ENCODE data around the gene RAB4A. TPM values are rescaled to one million over a fixed set of nuclear protein-coding genes. Genes with fewer than 3 reads are reported as not detected.

Gene RAB4A
- total RNA-seq, 3 donors from 2014 or later, result 27.5 to 47.8 (median 42.1) TPM

- Histone ChIP-seq H3K27me3 (no peaks in the 10 kb centered on the region), H3K27ac (peak overlapping the region; percentile 64 to 96), H3K4me1 (peaks cover 5 to 18% of the 10 kb centered on the region in 2 donors), H3K36me3 (no peaks in the 10 kb centered on the region), H3K9me3 (no peaks in the 10 kb centered on the region), H3K4me3 (no peak overlapping the region)
- peak in 1 of 2 donors; percentile 65 for DNase-seq (ENCODE audit: low spot score in 2 of 2)
- intact Hi-C loops (cut with DNase I; ENCODE audit: low total_unique reads), result no loop called here
- TF ChIP-seq CTCF (IDR thresholded peaks at IDR 0.05) (no peak), POLR2AphosphoS5 (IDR thresholded peaks at IDR 0.05) (no peak), POLR2A (IDR thresholded peaks at IDR 0.05) (no peak)
These were observed 45.6 kb upstream of the RAB4A start for GRCh38 chr1:229225331-229225782.

GRCh38 chr1:229226796-229227195 is 44.1 kb upstream of the RAB4A start:
- Histone ChIP-seq H3K4me3 (no peak overlapping the region), H3K9me3 (no peaks in the 10 kb centered on the region), H3K27me3 (no peaks in the 10 kb centered on the region), H3K36me3 (no peaks in the 10 kb centered on the region), H3K27ac (peak overlapping the region; percentile 23 to 96), H3K4me1 (peaks cover 15 to 17% of the 10 kb centered on the region in 2 donors)
- intact Hi-C loops (cut with DNase I; ENCODE audit: low total_unique reads), result loop anchor here (2.0 kb wide), 1 partner anchor 50 kb away; no protein-coding TSS in a partner anchor
- no peak for DNase-seq (ENCODE audit: low spot score in 2 of 2)
- TF ChIP-seq POLR2A (IDR thresholded peaks at IDR 0.05) (no peak), POLR2AphosphoS5 (IDR thresholded peaks at IDR 0.05) (no peak), CTCF (IDR thresholded peaks at IDR 0.05) (no peak)

- intact Hi-C loops (cut with DNase I; ENCODE audit: low total_unique reads), result loop anchor here (2.0 kb wide), 1 partner anchor 49 kb away; no protein-coding TSS in a partner anchor
- Histone ChIP-seq H3K9me3 (no peaks in the 10 kb centered on the region), H3K27ac (peak overlapping the region; percentile 23 to 96), H3K27me3 (no peaks in the 10 kb centered on the region), H3K36me3 (no peaks in the 10 kb centered on the region), H3K4me1 (peaks cover 15 to 17% of the 10 kb centered on the region in 2 donors), H3K4me3 (no peak overlapping the region)
- TF ChIP-seq POLR2AphosphoS5 (IDR thresholded peaks at IDR 0.05), result peak in 2 of 3 donors; percentile 43 to 70
- TF ChIP-seq CTCF (IDR thresholded peaks at IDR 0.05), result peak; percentile 81 to 93 (median 91)
- no peak for TF ChIP-seq POLR2A (IDR thresholded peaks at IDR 0.05)
- DNase-seq (ENCODE audit: low spot score in 2 of 2), result peak; percentile 86 to 88
These were observed 43.5 kb upstream of the RAB4A start for GRCh38 chr1:229227298-229227919.

- H3K27me3 ChIP-seq, result no peaks in the 10 kb centered on the region
- intact Hi-C loops (cut with DNase I; ENCODE audit: low total_unique reads), result no loop called here
- no peaks in the 10 kb centered on the region for H3K36me3 ChIP-seq
- H3K4me1 ChIP-seq, result peaks cover 15 to 17% of the 10 kb centered on the region in 2 donors
- no peak for DNase-seq (ENCODE audit: low spot score in 2 of 2)
- no peak for TF ChIP-seq POLR2AphosphoS5 (IDR thresholded peaks at IDR 0.05)
- H3K27ac ChIP-seq, result peak overlapping the region; percentile 96 to 97
- H3K9me3 ChIP-seq, result no peaks in the 10 kb centered on the region
- H3K4me3 ChIP-seq, result no peak overlapping the region
These were observed 42.4 kb upstream of the RAB4A start for GRCh38 chr1:229228522-229228921.

- Histone ChIP-seq H3K9me3 (no peaks in the 10 kb centered on the region), H3K4me1 (peaks cover 14 to 15% of the 10 kb centered on the region in 2 donors), H3K4me3 (peak overlapping the region in 2 of 3 donors; percentile 19 to 55), H3K36me3 (no peaks in the 10 kb centered on the region), H3K27me3 (no peaks in the 10 kb centered on the region), H3K27ac (peak overlapping the region; percentile 96 to 97)
- peak; percentile 70 to 94 for DNase-seq (ENCODE audit: low spot score in 2 of 2)
- TF ChIP-seq CTCF (IDR thresholded peaks at IDR 0.05), result no peak
- peak in 2 of 3 donors; percentile 62 to 66 for TF ChIP-seq POLR2AphosphoS5 (IDR thresholded peaks at IDR 0.05)
- intact Hi-C loops (cut with DNase I; ENCODE audit: low total_unique reads), result no loop called here
These were observed 41.7 kb upstream of the RAB4A start for GRCh38 chr1:229229137-229229720.

Data from breast epithelium (tissue), 4 donors.